Fibroblast of lung (primary cell): Measurements from ENCODE around the gene MARF1.

Experiments used
- EZH2 ChIP-seq: IDR thresholded peaks from 2 replicates; pipeline ENCODE4 v1.5.1; 2012; ENCODE audit warnings: low read length, control low read depth, mild to moderate bottlenecking; ENCODE audit errors: missing control alignments
- TF ChIP-seq, protein P1 (sequence below), 2 donors: IDR thresholded peaks in 1 of 2; conservative IDR thresholded peaks in 1 of 2; 1 replicate in 1 of 2; 2 replicates in 1 of 2; pipeline ENCODE4 v1.5.1; 2011 to 2012; ENCODE audit warnings: low read length in 2 of 2, control low read depth in 1 of 2, inconsistent platforms in 1 of 2, low read depth in 1 of 2, mild to moderate bottlenecking in 1 of 2

- TF ChIP-seq, protein P1, sequence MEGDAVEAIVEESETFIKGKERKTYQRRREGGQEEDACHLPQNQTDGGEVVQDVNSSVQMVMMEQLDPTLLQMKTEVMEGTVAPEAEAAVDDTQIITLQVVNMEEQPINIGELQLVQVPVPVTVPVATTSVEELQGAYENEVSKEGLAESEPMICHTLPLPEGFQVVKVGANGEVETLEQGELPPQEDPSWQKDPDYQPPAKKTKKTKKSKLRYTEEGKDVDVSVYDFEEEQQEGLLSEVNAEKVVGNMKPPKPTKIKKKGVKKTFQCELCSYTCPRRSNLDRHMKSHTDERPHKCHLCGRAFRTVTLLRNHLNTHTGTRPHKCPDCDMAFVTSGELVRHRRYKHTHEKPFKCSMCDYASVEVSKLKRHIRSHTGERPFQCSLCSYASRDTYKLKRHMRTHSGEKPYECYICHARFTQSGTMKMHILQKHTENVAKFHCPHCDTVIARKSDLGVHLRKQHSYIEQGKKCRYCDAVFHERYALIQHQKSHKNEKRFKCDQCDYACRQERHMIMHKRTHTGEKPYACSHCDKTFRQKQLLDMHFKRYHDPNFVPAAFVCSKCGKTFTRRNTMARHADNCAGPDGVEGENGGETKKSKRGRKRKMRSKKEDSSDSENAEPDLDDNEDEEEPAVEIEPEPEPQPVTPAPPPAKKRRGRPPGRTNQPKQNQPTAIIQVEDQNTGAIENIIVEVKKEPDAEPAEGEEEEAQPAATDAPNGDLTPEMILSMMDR (conservative IDR thresholded peaks at IDR 0.05 in 1 of 2, IDR thresholded peaks at IDR 0.05 in 1 of 2; ENCODE audit: low read depth in 1 of 2, low read length in 2 of 2), result no peak
- TF ChIP-seq EZH2, result no peak
These were observed 33.7 kb downstream of the MARF1 start for GRCh38 chr16:15609286-15609649.
